B cell (primary cell): ENCODE results near the gene STAG1. TPM values are rescaled to one million over a fixed set of nuclear protein-coding genes. Genes with fewer than 3 reads are reported as not detected.
"Not testable (repeated sequence)": the region's sequence is repeated elsewhere in the genome, so short reads cannot be mapped to it uniquely, and the experiment has no call there.

Experiments used
- ATAC-seq: fragments of 200-7000 bp; cut with Tn5 transposase; one replicate; pipeline ENCODE4 v1.10.0; 2021; ENCODE audit warnings: low read depth, mild to moderate bottlenecking, moderate number of reproducible peaks, moderate library complexity
- CTCF ChIA-PET: fragments of 350-600 bp; sonication (Branson Sonifier 250); formaldehyde crosslinking; loops from one replicate; lab custom pipeline; 2021; ENCODE audit warnings: antibody characterized with exemption, inconsistent platforms; lab: Charles Lee
- POLR2A ChIA-PET: fragments of 350-600 bp; sonication (Branson Sonifier 250); formaldehyde crosslinking; loops from one replicate; lab custom pipeline; 2021; ENCODE audit warnings: antibody characterized with exemption; lab: Charles Lee
- DNase-seq: peaks from one replicate; pipeline ENCODE4 v3.0.0; 2013
- H2AFZ ChIP-seq: 2 replicates; pipeline ENCODE4 v1.6.1; 2012; ENCODE audit warnings: mild to moderate bottlenecking, low read depth, low read length; ENCODE audit not compliant: insufficient read depth, poor library complexity, severe bottlenecking
- H3K27ac ChIP-seq, 2 donors: 1 replicate in 1 of 2; 2 replicates in 1 of 2; pipeline ENCODE4 v1.5.1; 2012 to 2013; ENCODE audit warnings: low read length in 2 of 2, mild to moderate bottlenecking in 2 of 2, moderate library complexity in 1 of 2
- H3K27me3 ChIP-seq, 4 experiments: fragments of 200-600 bp in 1 of 4; sonication (generic) in 1 of 4; replicated peaks in 1 of 4; 1 replicate in 2 of 4; 2 replicates in 2 of 4; pipeline versions ENCODE4 v1.6.1 to v1.7.0; 2013 to 2016; ENCODE audit warnings: low read length in 3 of 4, mild to moderate bottlenecking in 2 of 4, mixed read lengths in 1 of 4, moderate library complexity in 1 of 4; ENCODE audit not compliant: insufficient read depth in 4 of 4, control insufficient read depth in 3 of 4; ENCODE audit errors: control extremely low read depth in 1 of 4
- H3K36me3 ChIP-seq, 2 experiments: replicated peaks in 1 of 2; 1 replicate in 1 of 2; 2 replicates in 1 of 2; pipeline versions ENCODE4 v1.6.1 to v1.7.1; 2013; ENCODE audit warnings: low read length in 1 of 2; ENCODE audit not compliant: insufficient read depth in 2 of 2, control insufficient read depth in 1 of 2; ENCODE audit errors: control extremely low read depth in 1 of 2, extremely low read depth in 1 of 2
- H3K4me1 ChIP-seq, 2 donors: fragments of 200-600 bp in 1 of 2; sonication (generic) in 1 of 2; 1 replicate in 1 of 2; 2 replicates in 1 of 2; pipeline versions ENCODE4 v1.5.1 to v1.6.1; 2013 to 2017; ENCODE audit warnings: low read length in 2 of 2; ENCODE audit not compliant: control insufficient read depth in 2 of 2, insufficient read depth in 2 of 2
- H3K4me2 ChIP-seq: replicated peaks from 2 replicates; pipeline ENCODE3; 2012; ENCODE audit warnings: mild to moderate bottlenecking, low read depth, low read length; ENCODE audit not compliant: poor library complexity, severe bottlenecking
- H3K4me3 ChIP-seq, 5 experiments: fragments of 200-600 bp in 1 of 5; sonication (generic) in 1 of 5; 1 replicate in 3 of 5; 2 replicates in 2 of 5; pipeline versions ENCODE4 v1.5.1 to v1.7.0; 2011 to 2016; ENCODE audit warnings: low read length in 4 of 5, mild to moderate bottlenecking in 4 of 5, low read depth in 2 of 5, control low read depth in 1 of 5, moderate library complexity in 1 of 5; ENCODE audit not compliant: insufficient read depth in 1 of 5; ENCODE audit errors: control extremely low read depth in 1 of 5, extremely low read depth in 1 of 5
- H3K79me2 ChIP-seq: fragments of 200-600 bp; sonication (generic); one replicate; pipeline ENCODE4 v1.6.0; 2016; ENCODE audit warnings: low read length; ENCODE audit not compliant: control insufficient read depth, insufficient read depth
- H3K9ac ChIP-seq: fragments of 200-600 bp; sonication (generic); 2 replicates; pipeline ENCODE4 v1.6.1; 2017; ENCODE audit warnings: mild to moderate bottlenecking, low read length, moderate library complexity
- H3K9me3 ChIP-seq, 3 donors: one replicate each; pipeline versions ENCODE4 v1.6.1 to v1.7.1; 2013; ENCODE audit warnings: low read length in 2 of 3; ENCODE audit not compliant: control insufficient read depth in 2 of 3, insufficient read depth in 1 of 3; ENCODE audit errors: control extremely low read depth in 1 of 3
- H4K20me1 ChIP-seq: 2 replicates; pipeline ENCODE4 v1.6.0; 2012; ENCODE audit warnings: mild to moderate bottlenecking, low read length; ENCODE audit not compliant: insufficient read depth, control insufficient read depth, poor library complexity, severe bottlenecking
- H3K27ac Mint-ChIP-seq: one replicate; pipeline ENCODE4 v1.8.0; 2021; ENCODE audit warnings: mixed read lengths
- H3K27me3 Mint-ChIP-seq: one replicate; pipeline ENCODE4 v1.8.0; 2021; ENCODE audit warnings: mixed read lengths
- H3K4me1 Mint-ChIP-seq: one replicate; pipeline ENCODE4 v1.8.0; 2021; ENCODE audit warnings: mixed read lengths
- H3K4me3 Mint-ChIP-seq: one replicate; pipeline ENCODE4 v1.8.0; 2021; ENCODE audit warnings: mixed read lengths
- H3K9me3 Mint-ChIP-seq: one replicate; pipeline ENCODE4 v1.8.0; 2022; ENCODE audit warnings: mixed read lengths; ENCODE audit not compliant: insufficient read depth
- CTCF ChIP-seq: fragments of 200-600 bp; IDR thresholded peaks from one replicate; pipeline ENCODE4 v1.8.0; 2022; ENCODE audit warnings: antibody characterized with exemption, mild to moderate bottlenecking
- EZH2 ChIP-seq: IDR thresholded peaks from 2 replicates; pipeline ENCODE4 v1.6.1; 2012; ENCODE audit warnings: borderline replicate concordance, low read depth, mild to moderate bottlenecking, moderate library complexity, low read length; ENCODE audit not compliant: insufficient read depth, poor library complexity, severe bottlenecking
- WGBS: methylation state at CpG from one replicate; pipeline ENCODE4 v1.1.5; 2013; ENCODE audit warnings: missing lambda C conversion rate; ENCODE audit not compliant: insufficient coverage; 5-methylcytosine and 5-hydroxymethylcytosine counted together
- intact Hi-C: fragments of 100-400 bp; cut with micrococcal nuclease; formaldehyde crosslinking; loops from one replicate; pipeline ENCODE4 v1.10.0; 2022
- polyA plus RNA-seq: library from polyadenylated mRNA; depleted of rRNA; stranded (reverse); fragments of >200 nt; gene quantifications from 2 replicates; pipeline ENCODE4 v1.2.3, GENCODE V29; 2012
- total RNA-seq, 2 donors: library from RNA; stranded (reverse); fragments of 120-200 nt in 1 of 2; gene quantifications; 1 replicate in 1 of 2; 2 replicates in 1 of 2; pipeline versions ENCODE4 v1.2.3 to v1.2.4, GENCODE V29; 2013 to 2022

STAG1 gene
- total and polyA plus RNA-seq, 2 donors (not counting 1 experiment from before 2014, with no cell fraction given): 9.2 to 77.0 TPM

GRCh38 chr3:136476280-136476679 lies 275.9 kb downstream of the STAG1 start:
- no peak overlapping the region for H3K4me3 Mint-ChIP-seq
- Histone ChIP-seq H3K9ac (no peak overlapping the region), H3K4me2 (no peak overlapping the region), H3K4me3 (no peak overlapping the region), H3K9me3 (no peaks in the 10 kb centered on the region), H3K27me3 (no peaks in the 10 kb centered on the region), H3K4me1 (no peaks in the 10 kb centered on the region), H3K79me2 (no peaks in the 10 kb centered on the region), H4K20me1 (no peaks in the 10 kb centered on the region), H3K36me3 (peaks cover 17% of the 10 kb centered on the region in 2 experiments), H3K27ac (no peak overlapping the region), H2AFZ (no peak overlapping the region)
- TF ChIP-seq CTCF (no peak), EZH2 (no peak)
- intact Hi-C loops: no loop called here
- H3K4me1 Mint-ChIP-seq: no peaks in the 10 kb centered on the region
- POLR2A ChIA-PET: no interaction called here
- no CpG with 5 or more reads among the region's 1 CpG for WGBS
- no peak for DNase-seq
- H3K27ac Mint-ChIP-seq: no peak overlapping the region
- H3K9me3 Mint-ChIP-seq: no peaks in the 10 kb centered on the region
- ATAC-seq: no peak
- CTCF ChIA-PET: no interaction called here
- H3K27me3 Mint-ChIP-seq: no peaks in the 10 kb centered on the region

DNA sequence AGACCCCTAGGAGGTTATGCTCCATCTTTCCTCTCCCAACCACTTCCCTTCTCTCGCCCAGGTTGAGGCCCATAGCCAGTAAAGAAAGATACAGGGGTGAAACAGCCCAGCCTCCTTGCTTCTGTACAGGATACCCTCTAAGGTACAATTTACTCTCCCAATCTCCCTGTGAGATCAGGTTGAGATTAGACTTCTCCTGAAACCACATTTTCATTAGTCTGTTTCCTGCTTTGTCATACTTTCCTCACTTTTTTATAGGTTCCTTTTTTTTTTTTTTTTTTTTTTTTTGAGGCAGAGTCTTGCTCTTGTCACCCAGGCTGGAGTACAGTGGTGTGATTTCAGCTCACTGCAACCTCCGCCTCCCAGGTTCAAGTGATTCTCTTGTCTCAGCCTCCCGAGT lies 277.3 kb downstream of the STAG1 start:
- H2AFZ ChIP-seq, CTCF ChIA-PET: not testable (repeated sequence)
- WGBS: 100% methylated on average over 2 of the region's 3 CpGs

More for the DNA sequence above, 277.3 kb downstream of the STAG1 start:
- DNase-seq, H3K9me3 Mint-ChIP-seq, H3K27ac ChIP-seq, H3K4me2 ChIP-seq, H3K4me3 ChIP-seq, POLR2A ChIA-PET, H3K27me3 ChIP-seq, H3K9me3 ChIP-seq, H3K27ac Mint-ChIP-seq, H4K20me1 ChIP-seq, H3K27me3 Mint-ChIP-seq, H3K79me2 ChIP-seq, H3K4me1 Mint-ChIP-seq, ATAC-seq, H3K4me3 Mint-ChIP-seq, H3K9ac ChIP-seq, H3K4me1 ChIP-seq, intact Hi-C loops: not testable (repeated sequence)
- peaks cover 17 to 21% of the 10 kb centered on the region in 2 experiments for H3K36me3 ChIP-seq
